B cell (primary cell): ENCODE data around the gene KIAA1217.

Experiments used
- EZH2 ChIP-seq: IDR thresholded peaks from 2 replicates; pipeline ENCODE4 v1.6.1; 2012; ENCODE audit warnings: borderline replicate concordance, low read depth, mild to moderate bottlenecking, moderate library complexity, low read length; ENCODE audit not compliant: insufficient read depth, poor library complexity, severe bottlenecking
- TF ChIP-seq, protein P1 (sequence below): fragments of 200-600 bp; IDR thresholded peaks from one replicate; pipeline ENCODE4 v1.8.0; 2022; ENCODE audit warnings: antibody characterized with exemption, mild to moderate bottlenecking

GRCh38 chr10:24488631-24489030, 279.7 kb downstream of the KIAA1217 start:
- no peak for TF ChIP-seq EZH2
- TF ChIP-seq, protein P1, sequence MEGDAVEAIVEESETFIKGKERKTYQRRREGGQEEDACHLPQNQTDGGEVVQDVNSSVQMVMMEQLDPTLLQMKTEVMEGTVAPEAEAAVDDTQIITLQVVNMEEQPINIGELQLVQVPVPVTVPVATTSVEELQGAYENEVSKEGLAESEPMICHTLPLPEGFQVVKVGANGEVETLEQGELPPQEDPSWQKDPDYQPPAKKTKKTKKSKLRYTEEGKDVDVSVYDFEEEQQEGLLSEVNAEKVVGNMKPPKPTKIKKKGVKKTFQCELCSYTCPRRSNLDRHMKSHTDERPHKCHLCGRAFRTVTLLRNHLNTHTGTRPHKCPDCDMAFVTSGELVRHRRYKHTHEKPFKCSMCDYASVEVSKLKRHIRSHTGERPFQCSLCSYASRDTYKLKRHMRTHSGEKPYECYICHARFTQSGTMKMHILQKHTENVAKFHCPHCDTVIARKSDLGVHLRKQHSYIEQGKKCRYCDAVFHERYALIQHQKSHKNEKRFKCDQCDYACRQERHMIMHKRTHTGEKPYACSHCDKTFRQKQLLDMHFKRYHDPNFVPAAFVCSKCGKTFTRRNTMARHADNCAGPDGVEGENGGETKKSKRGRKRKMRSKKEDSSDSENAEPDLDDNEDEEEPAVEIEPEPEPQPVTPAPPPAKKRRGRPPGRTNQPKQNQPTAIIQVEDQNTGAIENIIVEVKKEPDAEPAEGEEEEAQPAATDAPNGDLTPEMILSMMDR, result no peak
